ENCODE results near the gene KLF4. TPM values are rescaled to one million over a fixed set of nuclear protein-coding genes. Genes with fewer than 3 reads are reported as not detected.

KLF4 gene
- total RNA-seq, 4 donors from 2014 or later: 41.9 to 87.5 (median 63.7) TPM

GRCh38 chr9:107435415-107435814, 54.2 kb downstream of the KLF4 start:
- DNase-seq (ENCODE audit: extremely low spot score): no peak
- no peak for TF ChIP-seq EP300 (IDR thresholded peaks at IDR 0.05)
- no peak for TF ChIP-seq POLR2AphosphoS5 (IDR thresholded peaks at IDR 0.05)
- TF ChIP-seq POLR2A (IDR thresholded peaks at IDR 0.05; ENCODE audit: low read depth): no peak
- TF ChIP-seq CTCF (IDR thresholded peaks at IDR 0.05): no peak
- Histone ChIP-seq H3K4me1 (no peaks in the 10 kb centered on the region), H3K27ac (replicated peaks in 1 of 4) (no peak overlapping the region), H3K36me3 (no peaks in the 10 kb centered on the region), H3K27me3 (no peaks in the 10 kb centered on the region), H3K9me3 (no peaks in the 10 kb centered on the region), H3K4me3 (no peak overlapping the region)
- intact Hi-C loops (cut with DNase I): no loop called here
- 95% methylated on average over 1 of the region's 1 CpG for WGBS

Small RNA genes within 50 kb of the gene (small RNA-seq; reads per million reads assigned to genes)
- gene HMGN2P32 (0 reads per million in 3 donors), gene RNU6-492P (0 reads per million in 3 donors)

Other genes with a start within 250 kb of the KLF4 start
- 100 to 1,000 TPM in 2 of 4 donors, 10 to 100 TPM in 2; 64.4 to 110 (median 88.1) TPM for gene RAD23B, start 206.5 kb downstream of the KLF4 start, total RNA-seq